Activated gamma-delta T cell treated with Interleukin-2 at 50 U/mL for 16 hours (primary cell): ENCODE data around the gene NTRK1.
"Not testable (repeated sequence)": the region's sequence is repeated elsewhere in the genome, so short reads cannot be mapped to it uniquely, and the experiment has no call there.

Experiments
- DNase-seq: peaks from one replicate; pipeline ENCODE4 v3.0.0-alpha.2; 2020

Gene NTRK1

DNA sequence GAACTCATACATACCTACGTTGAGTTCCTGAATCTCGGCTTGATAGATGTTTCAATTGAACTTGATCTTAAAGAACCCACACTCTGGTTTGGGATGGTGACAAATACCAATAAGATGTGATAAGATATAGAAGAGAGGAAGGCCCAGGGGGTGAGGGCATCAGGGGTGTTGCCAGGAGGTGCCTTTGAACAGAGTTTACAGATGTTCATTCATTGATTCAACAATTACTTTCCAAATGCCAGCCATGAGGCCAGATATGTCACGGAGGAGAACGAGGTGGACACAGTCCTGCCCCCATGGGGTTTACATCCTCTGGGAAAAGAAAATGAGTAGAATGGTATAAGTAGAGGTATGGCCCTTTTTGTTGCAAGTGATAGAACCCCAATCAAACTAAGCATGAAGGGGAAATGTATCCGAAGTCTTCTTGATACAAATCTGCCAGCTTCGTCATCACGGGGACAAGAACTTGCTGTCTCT is 60.4 kb downstream of the NTRK1 start:
- no peak for DNase-seq

DNA sequence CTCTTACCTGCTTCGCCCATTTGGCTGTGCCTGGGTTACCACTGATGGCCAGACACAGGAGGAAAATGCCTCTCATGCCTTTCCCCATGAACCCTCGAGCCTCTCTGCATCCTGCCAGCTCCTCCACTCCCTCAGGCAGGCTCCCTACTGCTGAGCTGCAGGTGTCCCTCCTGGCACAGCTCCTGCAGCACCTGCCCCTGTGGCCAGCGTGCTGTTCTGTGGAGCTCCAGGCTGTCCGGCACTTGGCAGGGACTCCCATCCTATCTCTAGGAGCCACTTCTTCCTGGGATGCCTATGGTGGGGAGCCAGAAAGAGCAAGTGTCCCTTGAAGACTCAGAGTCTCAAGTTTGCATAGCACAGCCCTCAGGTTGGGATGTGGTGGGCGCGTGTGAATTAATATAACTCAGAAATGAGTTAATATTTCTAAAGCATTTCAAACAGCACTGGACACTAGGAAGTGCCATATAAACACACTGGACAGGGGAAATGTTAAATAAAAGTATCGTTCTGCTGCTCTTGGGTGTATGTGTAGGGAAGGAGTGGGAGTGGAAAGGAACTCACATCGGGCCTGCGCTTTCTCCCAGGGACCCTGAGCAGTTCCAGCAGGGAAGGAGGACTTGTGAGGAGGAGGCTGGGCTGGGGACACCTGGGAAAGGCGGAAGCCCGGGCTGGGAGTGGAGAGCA is 62.5 kb downstream of the NTRK1 start:
- DNase-seq: no peak

GRCh38 chr1:156923670-156924477 is 63.2 kb downstream of the NTRK1 start:
- DNase-seq: no peak

DNA sequence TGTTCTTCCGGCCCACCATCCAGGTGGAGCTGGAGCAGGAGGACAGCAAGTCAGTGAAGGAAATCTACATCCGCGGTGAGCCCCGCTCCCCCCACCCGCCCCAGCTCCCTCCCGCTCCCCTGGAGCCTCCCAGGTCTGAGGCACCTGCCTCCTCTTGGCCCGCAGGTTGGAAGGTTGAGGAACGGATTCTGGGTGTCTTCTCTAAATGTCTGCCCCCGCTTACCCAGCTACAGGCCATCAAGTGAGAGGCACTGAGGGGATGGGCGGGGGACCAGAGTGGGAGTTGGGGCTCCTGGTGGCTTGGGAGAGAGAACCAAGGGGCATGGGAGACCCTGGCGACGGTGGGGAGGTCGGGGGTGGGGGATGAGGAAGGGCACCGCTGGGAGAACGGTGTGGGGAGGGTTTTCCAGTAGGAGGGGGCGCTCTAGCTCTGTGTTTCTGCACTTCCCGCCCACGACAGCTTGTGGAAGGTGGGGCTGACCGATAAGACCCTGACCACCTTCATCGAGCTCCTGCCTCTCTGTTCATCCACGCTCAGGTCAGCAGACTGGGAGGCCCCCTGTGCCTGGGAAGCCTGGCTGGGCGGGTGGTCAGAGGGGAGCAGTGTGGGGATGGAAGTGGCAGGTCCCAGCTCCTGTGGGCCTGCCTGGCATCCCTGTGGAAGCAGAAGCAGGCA is 64.0 kb downstream of the NTRK1 start:
- no peak for DNase-seq

DNA sequence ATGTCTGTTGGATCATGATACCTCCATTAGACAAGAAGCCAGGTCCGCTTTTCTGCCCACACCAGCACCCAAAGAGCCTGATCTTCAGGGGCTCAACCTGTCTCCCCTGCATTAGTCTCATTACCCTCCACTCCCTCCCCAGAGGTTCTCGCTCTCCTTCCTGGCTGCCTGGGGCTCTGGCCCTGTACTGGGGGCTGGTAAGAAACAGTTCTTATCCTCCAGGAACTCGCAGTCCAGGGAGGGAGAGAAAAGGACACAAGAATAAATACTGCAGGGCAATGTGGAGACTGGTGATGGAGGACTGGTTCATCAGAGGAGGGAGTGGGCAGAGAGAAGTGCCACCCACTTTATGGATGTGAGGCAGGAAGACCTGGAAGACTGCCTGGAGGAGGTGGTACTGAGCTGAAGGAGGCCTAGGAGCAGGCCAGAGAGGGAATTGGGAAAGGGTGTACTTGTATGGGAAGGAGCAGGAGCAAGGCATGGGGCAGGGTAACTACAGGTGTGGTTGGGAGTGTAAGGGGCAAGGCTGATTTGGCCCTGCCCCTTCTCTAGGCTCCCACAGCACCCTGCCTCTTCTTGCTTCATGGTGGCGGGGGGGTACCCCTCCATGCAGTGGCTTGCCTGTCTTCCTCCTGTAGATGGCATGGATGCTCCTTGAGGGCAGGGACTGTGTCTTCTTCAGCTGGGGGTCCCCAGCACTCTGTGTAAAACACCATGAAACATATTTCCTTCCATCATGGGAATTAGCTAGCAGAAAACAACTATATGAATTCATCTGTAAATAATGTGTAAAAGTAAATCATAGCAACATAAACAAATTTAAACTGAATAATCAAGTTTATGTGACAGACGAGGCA is 64.7 kb downstream of the NTRK1 start:
- DNase-seq: no peak

GRCh38 chr1:156926175-156926574 is 65.5 kb downstream of the NTRK1 start:
- no peak for DNase-seq

DNA sequence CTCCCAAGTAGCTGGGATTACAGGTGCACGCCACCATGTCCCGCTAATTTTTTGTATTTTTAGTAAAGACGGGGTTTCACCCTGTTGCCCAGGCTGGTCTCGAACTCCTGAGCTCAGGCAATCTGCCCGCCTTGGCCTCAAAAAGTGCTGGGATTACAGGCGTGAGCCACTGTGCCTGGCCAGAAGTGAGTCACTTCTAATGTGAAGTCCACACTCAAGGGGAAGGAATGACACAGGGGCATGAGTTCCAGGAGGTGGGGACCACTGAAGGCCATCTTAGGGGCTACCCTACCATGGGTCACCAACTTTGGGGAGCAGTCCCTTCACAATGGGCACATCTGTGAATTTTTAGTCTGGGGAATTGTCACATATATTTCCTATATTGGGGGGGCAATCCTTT is 66.0 kb downstream of the NTRK1 start:
- not testable (repeated sequence) for DNase-seq

DNA sequence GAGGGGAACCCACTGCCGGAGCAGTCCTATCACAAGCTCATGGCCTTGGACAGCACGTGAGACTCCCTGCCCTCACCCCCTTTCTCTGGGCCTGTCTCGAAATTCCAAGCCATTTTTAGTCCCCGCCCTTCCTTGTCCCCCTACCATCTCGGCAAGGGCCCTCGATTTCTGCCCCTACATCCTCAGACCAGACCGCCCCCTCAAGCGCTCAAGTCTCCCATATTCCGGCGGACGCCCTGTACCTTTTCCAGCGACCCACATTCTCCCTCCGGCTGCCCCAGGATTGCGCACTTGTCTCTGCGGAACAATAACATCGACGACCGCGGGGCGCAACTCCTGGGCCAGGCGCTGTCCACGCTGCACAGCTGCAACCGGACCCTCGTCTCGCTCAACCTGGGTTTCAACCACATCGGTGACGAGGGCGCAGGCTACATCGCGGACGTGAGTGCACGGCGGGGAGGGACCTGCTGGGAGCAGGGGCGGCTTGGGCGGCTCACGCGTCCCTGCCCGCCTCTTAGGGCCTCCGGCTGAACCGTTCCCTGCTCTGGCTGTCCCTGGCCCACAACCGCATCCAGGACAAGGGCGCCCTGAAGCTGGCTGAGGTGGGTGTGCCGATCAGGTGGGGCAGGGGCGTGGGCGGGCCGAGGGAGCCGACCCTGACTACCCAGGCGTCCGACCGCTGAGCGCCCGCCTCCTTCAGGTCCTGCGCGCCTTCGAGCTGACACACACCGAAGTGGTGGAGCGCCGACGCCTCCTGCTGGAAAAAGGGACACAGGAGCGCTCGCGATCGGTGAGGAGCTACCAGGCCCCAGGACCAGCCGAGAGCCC is 66.8 kb downstream of the NTRK1 start:
- DNase-seq: peak; percentile 51

GRCh38 chr1:156928043-156928602 is 67.5 kb downstream of the NTRK1 start:
- no peak for DNase-seq

- no peak for DNase-seq
Measured at GRCh38 chr1:156929596-156930238, 69.1 kb downstream of the NTRK1 start.

DNA sequence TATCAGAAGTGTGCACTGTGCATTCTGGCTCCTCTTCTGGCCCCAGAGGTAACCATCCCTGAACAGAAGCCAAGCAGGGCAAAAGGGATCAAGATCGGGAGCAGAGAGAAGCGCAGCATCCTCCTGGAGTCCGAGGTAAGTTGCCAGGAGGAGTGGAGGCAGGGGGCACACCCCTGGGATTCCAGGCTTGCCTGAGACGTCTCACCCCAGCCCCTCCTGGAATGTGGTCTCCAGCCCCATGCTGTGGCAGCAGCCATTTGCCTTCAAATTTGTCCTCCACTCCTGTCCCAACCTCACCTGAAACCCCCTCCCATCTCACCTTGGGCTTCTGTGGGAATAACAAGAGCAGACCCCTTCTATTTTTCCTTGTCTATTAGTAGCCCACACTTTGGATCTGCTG is 69.8 kb downstream of the NTRK1 start:
- no peak for DNase-seq
